ENCODE results near the gene IDH3B.

Gene IDH3B

GRCh38 chr20:2610941-2611720 lies 52.9 kb downstream of the IDH3B start:
- DNase-seq = no peak

- no peak for DNase-seq
Observed at GRCh38 chr20:2610326-2610725, 53.7 kb downstream of the IDH3B start.
